RPMI8226 (cell line): ENCODE measurements around the gene CDK4.

Experiments
- DNase-seq: peaks from one replicate; pipeline ENCODE4 v3.0.0-alpha.2; 2015

Gene CDK4

DNA sequence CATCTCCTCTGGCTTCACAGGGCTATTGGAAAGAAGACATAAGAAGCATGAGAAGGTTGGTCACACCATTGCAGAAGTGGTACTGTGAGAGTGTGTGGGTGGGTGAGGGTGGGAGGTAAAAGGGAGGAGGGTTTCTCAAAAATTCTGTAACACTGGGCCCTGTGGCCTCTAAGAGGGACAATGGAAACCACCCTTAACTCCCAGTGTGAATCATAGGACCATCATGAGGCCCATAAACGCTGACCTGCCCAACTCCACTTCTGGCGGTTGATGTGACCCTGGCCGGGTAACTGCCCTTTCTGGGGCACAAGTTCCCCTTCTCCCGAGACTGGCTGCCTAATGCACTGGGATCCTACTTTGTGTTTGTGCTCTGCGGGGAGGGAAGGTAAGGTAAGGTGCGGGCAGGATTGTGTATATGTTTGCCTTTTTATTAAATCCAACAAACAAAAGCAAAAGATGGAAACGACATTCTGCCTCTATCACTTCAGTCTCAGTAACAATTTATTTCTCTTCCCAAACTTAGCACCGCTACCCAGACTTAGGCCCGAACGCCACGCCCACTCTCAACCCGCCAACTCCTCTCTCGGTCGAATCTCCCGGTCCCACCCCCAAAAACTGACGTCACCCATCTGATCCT is 19.2 kb upstream of the CDK4 start:
- peak; percentile 96 for DNase-seq

GRCh38 chr12:57770734-57771133 is 18.6 kb upstream of the CDK4 start:
- no peak for DNase-seq

- no peak for DNase-seq
Observed at GRCh38 chr12:57769594-57769993, 17.5 kb upstream of the CDK4 start.

- no peak for DNase-seq
Observed at GRCh38 chr12:57767876-57768275, 15.8 kb upstream of the CDK4 start.

- DNase-seq, result no peak
Observed at GRCh38 chr12:57767305-57767698, 15.2 kb upstream of the CDK4 start.

GRCh38 chr12:57766464-57767304 is 14.6 kb upstream of the CDK4 start, which contains the start of gene CYP27B1:
Gene CYP27B1 (minus strand): TSS chr12:57767078. CDS start chr12:57767041, 37 bp downstream.
- DNase-seq, result no peak

GRCh38 chr12:57765698-57766463 is 13.8 kb upstream of the CDK4 start:
- no peak for DNase-seq

DNA sequence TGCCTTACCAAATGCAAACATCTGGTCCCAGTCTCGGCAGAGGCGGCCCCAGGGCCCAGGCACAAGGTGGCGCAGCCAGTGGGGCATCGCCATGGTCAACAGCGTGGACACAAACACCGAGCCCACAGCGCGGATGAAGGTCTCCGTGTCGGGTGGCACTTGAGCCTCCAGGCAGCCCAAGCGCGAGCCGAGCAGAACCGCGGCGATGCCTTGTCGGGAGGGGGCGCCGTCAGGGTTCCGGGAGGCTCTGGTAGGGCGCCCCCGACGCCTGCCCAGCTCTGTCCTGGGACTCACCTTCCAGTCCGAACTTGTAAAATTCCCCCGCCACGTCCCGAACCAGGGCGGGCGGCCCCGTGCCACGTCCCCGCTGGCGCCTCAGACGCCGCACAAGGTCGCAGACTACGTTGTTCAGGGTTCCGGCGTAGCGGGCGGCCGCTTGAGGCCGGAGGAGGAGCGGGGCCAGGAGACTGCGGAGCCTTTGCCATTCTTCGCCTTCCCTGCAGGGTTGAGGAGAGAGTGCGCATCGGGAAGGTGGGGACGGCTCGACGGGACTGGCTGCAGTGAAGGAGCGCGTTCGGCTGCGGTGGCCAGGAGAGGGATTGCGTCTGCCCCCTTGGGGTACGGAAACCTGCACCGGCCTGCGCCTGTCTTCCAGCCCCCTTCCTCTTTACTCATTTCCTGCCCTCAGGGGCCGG is 13.0 kb upstream of the CDK4 start:
- peak; percentile 68 for DNase-seq

DNA sequence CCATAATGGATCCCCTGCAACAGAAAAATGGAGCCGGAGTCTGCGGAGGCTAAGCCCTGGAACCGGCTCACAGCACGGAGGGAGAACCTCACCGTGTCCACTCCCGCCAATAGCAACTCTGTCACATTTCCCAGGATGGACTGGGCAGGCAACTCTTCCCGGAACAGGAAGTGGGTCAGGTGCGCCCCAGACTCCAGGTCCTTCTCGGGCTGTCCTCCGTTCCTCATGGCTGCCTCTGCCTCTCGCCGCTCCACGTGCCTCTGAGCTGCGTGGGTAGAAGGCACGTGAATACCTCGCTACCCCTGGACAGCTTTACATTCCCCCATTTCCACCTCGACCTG is 12.5 kb upstream of the CDK4 start:
- DNase-seq, result no peak

GRCh38 chr12:57763881-57764661 is 12.0 kb upstream of the CDK4 start:
- DNase-seq, result no peak

DNA sequence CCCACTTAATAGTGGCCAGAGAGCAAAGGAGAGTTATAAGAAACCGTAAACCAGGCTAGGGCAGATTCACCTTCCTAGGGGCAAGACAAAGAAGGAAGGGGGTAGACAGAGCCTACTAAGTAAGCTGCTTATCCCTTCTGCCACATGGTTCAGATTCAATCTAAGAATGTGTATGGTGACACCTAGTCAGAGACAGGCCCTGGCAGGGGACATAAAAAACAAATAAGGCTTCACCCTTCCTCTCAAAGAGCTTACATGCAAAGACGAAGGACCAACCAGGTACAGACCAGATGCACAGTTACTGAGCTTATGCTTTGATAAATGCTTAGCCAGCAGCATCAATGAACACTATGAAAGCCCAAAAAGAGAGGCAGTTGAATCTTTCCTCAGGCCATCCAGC is 10.4 kb upstream of the CDK4 start:
- DNase-seq, result no peak

DNA sequence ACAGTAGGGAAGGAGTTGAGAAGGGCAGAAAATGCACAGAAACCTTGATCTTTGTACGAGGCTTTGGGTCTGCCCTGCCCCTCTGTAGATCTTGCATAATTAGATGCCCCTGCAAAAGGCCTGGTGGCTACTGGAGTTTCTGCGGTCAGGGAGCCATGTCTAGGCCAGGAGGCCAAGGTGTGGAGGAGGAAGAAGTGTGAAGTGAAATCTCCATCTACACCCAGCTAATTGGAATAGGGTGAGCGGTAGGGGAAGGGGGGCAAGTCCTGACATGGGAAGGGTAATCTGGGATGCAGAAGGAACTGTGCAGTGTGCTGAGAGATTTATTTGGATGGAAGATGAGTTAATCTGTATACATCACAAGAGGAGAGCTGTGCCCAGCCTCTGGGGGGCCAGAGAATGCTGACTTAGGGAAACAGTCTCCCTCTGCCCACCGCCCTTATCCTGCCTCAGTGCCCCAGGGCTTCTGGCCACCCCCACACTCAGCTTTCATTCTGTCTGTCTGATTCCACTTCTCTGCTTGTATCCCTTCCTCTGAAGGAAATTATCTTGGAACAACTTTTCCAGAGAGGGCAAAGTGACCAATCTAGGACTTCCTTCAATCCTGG is 9.4 kb upstream of the CDK4 start:
- no peak for DNase-seq

DNA sequence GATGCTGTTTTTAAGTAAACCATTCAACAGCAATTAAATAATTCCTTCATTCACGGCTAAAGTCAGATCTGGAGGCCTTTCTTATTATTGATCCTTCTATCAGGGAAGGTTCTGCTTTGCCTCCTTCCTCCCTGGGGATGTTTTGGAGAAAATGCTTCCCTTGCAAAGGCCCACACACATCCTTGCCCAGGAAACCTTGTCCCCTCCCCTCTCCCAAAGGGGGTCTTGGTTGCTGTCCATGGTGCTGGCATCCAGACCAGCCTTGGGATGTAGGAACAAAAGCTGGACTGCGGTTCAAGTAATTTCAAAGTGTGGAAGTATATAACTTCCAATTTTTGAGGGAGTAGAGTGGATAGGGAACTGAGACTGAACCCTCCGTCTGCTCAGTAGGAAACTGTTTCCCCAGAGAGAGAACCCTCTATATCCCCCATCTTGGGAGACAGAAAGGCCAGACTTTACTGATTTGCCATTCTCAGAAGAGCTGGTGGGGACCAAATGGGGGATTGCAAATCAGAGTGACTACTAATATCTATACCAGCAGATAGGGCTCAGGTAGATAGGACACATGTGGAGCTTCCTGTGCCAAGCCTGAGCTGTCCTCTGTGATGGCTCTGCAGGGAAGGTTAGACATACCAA is 8.4 kb upstream of the CDK4 start:
- DNase-seq, result no peak

DNA sequence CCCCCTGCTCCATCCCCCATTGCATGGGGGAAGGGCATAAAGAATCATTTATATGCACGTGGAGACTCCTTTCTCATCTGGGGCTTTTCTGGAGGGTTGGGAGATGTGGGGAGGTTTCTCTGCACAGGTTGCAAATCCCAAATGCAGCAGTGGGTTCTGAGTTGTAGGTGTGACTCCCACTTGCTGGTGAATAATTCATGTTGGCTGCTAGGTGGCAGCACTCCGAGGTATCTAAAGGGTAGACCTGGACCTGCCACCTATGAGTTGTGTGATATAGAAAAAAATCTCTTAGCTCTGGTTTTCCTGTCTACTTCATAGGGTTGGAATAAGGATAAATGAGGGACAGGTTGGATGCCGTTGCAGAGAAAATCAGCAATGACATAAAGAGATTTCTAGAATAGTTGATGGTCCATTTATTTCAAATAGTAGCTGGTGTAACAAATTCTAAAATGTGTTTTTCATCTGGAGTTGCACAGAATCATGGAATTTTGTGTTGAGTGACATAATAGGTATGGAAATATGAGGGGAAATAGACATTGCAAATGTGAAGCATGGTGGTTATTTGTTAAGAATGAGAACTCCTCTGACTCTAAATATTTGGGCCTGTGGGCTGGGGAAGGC is 7.4 kb upstream of the CDK4 start:
- peak; percentile 69 for DNase-seq

DNA sequence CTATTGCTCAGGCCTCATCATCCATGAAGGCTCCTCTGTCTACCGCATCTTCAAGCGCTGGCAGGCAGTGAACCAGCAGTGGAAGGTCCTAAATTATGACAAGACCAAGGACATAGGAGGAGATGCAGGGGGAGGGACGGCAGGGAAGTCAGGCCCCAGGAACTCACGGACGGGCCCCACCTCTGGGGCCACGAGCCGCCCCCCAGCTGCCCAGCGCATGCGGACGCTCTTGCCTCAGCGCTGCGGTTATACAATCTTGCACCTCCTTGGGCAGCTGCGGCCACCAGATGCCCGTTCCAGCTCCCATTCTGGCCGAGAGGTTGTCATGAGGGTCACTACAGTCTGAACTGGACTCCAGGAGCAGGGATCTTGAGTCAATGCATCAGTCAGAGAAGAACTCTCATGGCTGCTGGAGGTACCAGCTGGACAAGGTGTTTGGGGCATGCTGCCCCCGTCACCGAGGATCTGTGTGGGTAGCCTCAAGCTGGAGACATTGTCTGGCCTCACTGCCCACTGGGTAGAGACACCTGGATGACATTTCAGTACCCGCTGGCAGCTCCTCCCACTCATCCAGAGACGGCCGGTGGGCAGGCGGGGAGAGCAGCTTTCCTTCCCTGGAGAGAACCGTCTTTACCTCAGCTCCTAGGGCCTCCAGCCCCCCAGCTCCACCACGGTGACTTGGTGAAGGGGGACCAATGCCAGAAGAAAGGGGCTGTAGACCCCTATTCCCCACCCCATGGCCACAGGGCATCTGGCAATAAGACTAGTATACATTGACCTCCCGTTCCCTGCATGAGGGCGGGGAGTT is 6.6 kb upstream of the CDK4 start:
- DNase-seq, result no peak

DNA sequence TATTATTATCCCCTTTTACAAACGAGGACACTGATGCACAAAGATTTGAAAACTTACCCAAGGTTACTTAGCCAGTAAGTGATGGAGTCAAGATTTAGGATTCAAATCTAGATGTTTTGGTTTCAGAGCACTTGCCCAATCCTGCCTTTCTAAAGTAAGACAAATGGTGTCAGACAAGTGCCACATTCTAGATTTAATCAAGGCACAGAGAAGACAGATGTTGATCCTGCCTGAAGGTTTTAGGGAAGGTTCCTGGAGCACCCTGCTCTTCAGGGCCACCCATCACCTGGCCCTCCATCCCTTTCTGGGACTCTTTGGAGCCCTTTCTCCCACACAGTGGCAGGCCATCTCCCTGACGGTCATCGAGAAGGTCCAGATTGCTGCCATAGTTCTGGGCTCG is 5.7 kb upstream of the CDK4 start:
- DNase-seq, result no peak

GRCh38 chr12:57756406-57757341 is 4.6 kb upstream of the CDK4 start:
- DNase-seq, result peak; percentile 84

DNA sequence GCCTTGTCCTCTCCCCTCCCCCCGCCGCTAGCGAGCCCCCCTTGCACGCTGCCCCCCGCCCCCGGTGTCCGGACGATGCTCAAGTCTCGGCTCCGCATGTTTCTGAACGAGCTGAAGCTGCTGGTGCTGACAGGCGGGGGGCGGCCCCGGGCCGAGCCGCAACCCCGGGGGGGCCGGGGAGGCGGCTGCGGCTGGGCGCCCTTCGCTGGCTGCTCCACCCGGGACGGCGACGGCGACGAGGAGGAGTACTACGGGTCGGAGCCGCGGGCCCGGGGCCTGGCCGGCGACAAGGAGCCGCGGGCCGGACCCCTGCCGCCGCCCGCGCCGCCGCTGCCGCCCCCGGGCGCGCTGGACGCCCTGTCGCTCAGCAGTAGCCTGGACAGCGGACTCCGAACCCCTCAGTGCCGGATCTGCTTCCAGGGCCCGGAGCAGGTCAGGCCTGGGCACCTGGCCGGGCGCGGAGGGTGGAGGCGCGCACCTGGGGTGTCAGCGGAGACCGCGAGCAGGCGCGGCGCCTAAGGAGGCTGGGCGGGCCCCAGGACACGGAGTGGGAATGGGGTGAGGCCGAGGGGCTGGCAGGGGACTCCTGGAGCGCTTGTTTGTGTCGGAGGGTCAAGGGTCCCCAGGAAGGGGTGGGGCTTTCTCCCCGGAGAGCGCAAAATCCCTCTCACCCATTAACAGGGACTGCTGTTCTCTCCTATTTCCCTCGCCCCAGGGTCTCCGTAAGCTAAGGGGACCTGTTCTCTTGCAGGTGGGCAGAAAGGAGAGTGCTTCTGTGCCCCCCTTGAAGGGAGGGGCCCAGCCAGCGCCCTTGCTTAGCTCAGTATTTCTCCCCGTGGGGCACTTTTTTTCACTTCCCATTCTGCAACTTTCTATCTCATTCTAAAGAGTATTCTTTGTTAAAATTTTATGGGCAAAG is 3.6 kb upstream of the CDK4 start:
- peak; percentile 69 for DNase-seq
